Measurements from ENCODE around the gene VAT1L. TPM values are rescaled to one million over a fixed set of nuclear protein-coding genes. Genes with fewer than 3 reads are reported as not detected.

VAT1L gene
- total RNA-seq, 1 experiment from 2014 or later: 33.8 TPM

DNA sequence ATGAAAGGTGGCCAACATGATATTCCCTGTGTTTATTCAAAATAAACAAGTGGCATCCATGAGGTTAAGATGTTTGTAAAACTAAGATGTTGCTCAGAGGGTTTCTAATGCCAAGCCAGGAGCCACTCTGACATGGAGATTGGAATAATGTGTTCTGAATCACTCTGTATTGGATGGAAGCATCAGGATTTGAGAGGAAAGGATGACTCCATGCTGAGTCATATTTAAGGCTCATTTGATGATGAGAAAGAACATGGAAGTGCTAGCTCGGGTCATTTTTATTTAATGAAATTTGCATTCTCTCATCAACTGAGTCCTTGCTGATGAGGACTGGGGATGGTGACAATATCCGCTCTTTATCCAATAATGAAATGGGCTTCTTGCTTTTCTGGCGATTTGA is 6.2 kb downstream of the VAT1L start:
- Histone ChIP-seq H2BK12ac (ENCODE audit: insufficient read length, low read depth, low read length) (no peak overlapping the region), H2BK15ac (ENCODE audit: low read depth, low read length) (no peak overlapping the region), H2BK120ac (ENCODE audit: low read depth, low read length, poor library complexity, severe bottlenecking) (no peak overlapping the region), H3K23ac (ENCODE audit: insufficient read length, low read depth, low read length) (no peak overlapping the region), H4K91ac (ENCODE audit: insufficient read length, low read depth, low read length) (no peak overlapping the region), H4K8ac (replicated peaks; ENCODE audit: insufficient read length, low read depth, low read length) (no peak overlapping the region), H2BK5ac (ENCODE audit: insufficient read length, low read length) (no peak overlapping the region), H3K56ac (ENCODE audit: insufficient read length, low read depth, low read length) (no peak overlapping the region), H3K23me2 (ENCODE audit: insufficient read length, low read depth, low read length, poor library complexity, severe bottlenecking) (peaks cover 3% of the 10 kb centered on the region), H4K5ac (ENCODE audit: insufficient read length, low read depth, low read length) (no peak overlapping the region), H3K27me3 (ENCODE audit: insufficient read depth, low read length) (peaks cover 1% of the 10 kb centered on the region; the same call in 1 of the 2 replicates), H3K4me2 (ENCODE audit: insufficient read depth, insufficient read length, low read length) (no peak overlapping the region), H2BK20ac (ENCODE audit: low read depth, low read length, poor library complexity, severe bottlenecking) (no peak overlapping the region), H3K79me1 (ENCODE audit: insufficient read depth, low read depth, low read length, poor library complexity, severe bottlenecking) (no peaks in the 10 kb centered on the region), H3K79me2 (ENCODE audit: insufficient read depth, low read length) (peaks cover 7% of the 10 kb centered on the region; the same call in 1 of the 2 replicates), H3K4ac (ENCODE audit: low read depth, low read length) (no peak overlapping the region), H3K27ac (ENCODE audit: insufficient read length, low read depth, low read length) (no peak overlapping the region), H3T11ph (ENCODE audit: low read length) (no peak overlapping the region), H3K9me3 (ENCODE audit: control insufficient read depth, low read depth, low read length) (no peaks in the 10 kb centered on the region), H3K4me1 (ENCODE audit: insufficient read depth, low read length) (no peaks in the 10 kb centered on the region; the same call in 1 of the 2 replicates), H3K18ac (ENCODE audit: insufficient read length, low read depth, low read length) (no peak overlapping the region), H3K9ac (ENCODE audit: extremely low read depth, insufficient read length, low read length) (no peak overlapping the region), H4K20me1 (ENCODE audit: control insufficient read depth, insufficient read depth, insufficient read length) (no peaks in the 10 kb centered on the region), H3K14ac (ENCODE audit: insufficient read depth, low read length) (no peak overlapping the region), H2AFZ (ENCODE audit: low read length) (no peak overlapping the region), H2AK5ac (ENCODE audit: insufficient read length, low read length) (no peak overlapping the region)
- WGBS (ENCODE audit: extremely low coverage, insufficient read length, low lambda C conversion rate): no CpG with 5 or more reads among the region's 3 CpGs
- Mint-ChIP-seq H3K27ac (no peak overlapping the region), H3K36me3 (ENCODE audit: insufficient read depth in 1 of 3, low read depth in 3 of 3) (peaks cover 0 to 2% (median 0%) of the 10 kb centered on the region in 3 experiments; a peak in 3 of 7 replicates), H3K4me3 (no peak overlapping the region), H3K4me1 (peaks cover 20 to 23% of the 10 kb centered on the region in 2 experiments), H3K9me3 (no peaks in the 10 kb centered on the region), H3K27me3 (ENCODE audit: low read depth) (peaks cover 18% of the 10 kb centered on the region)
- DNase-seq: no peak
- TF ChIP-seq, protein P1, sequence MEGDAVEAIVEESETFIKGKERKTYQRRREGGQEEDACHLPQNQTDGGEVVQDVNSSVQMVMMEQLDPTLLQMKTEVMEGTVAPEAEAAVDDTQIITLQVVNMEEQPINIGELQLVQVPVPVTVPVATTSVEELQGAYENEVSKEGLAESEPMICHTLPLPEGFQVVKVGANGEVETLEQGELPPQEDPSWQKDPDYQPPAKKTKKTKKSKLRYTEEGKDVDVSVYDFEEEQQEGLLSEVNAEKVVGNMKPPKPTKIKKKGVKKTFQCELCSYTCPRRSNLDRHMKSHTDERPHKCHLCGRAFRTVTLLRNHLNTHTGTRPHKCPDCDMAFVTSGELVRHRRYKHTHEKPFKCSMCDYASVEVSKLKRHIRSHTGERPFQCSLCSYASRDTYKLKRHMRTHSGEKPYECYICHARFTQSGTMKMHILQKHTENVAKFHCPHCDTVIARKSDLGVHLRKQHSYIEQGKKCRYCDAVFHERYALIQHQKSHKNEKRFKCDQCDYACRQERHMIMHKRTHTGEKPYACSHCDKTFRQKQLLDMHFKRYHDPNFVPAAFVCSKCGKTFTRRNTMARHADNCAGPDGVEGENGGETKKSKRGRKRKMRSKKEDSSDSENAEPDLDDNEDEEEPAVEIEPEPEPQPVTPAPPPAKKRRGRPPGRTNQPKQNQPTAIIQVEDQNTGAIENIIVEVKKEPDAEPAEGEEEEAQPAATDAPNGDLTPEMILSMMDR (conservative IDR thresholded peaks at IDR 0.05): no peak

Data from H9 (cell line).